NT2/D1 (cell line): Measurements from ENCODE around the gene SAMD15.

Source experiments
- YY1 ChIP-seq: IDR thresholded peaks from 2 replicates; pipeline ENCODE4 v1.6.1; 2011; ENCODE audit not compliant: insufficient read length, insufficient read depth
- ZNF274 ChIP-seq: IDR thresholded peaks from 2 replicates; pipeline ENCODE4 v1.6.1; 2011; ENCODE audit warnings: mild to moderate bottlenecking, low read depth, low read length

DNA sequence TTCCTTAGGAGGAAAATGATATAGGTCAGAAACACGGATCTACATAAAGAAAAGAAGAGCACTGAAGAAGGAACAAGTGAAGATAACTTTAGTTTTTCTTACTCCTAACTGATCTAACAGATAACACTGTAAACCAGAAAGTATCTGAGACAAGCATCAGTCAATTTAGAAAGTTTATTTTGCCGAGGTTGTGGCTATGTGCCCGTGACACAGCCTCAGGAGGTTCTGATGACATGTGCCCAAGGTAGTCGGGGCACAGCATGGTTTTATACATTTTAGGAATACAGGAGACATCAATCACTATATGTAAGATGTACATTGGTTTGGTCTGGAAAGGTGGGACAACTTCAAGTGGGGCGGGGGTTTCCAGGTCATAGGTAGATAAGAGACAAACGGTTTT lies 23.0 kb downstream of the SAMD15 start:
- TF ChIP-seq YY1 (no peak), ZNF274 (no peak)
